ENCODE data around the gene RAPGEFL1.

DNA sequence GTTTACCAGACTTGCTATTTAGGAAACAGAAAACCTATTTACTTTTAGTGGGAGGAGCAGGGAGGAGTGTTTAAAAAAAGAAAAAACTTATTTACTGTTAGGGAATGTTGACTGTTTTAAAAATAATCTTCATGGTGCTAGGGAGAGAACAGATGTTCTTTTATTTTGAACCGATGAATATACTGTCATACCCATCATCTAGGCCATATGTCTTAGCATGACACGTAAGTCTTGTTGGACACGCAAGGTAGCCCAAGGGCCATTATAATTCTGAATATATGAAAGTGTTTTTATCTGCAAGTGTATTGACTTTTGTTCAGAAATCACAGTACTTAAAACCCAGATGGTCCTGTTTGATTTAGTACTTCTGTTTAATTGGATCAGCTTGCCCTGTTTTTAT lies 53.4 kb downstream of the RAPGEFL1 start:
- TF ChIP-seq EZH2phosphoT487 (IDR thresholded peaks at IDR 0.05; ENCODE audit: borderline replicate concordance, low read length): no peak
- no peak for TF ChIP-seq CTCF (conservative IDR thresholded peaks at IDR 0.05; ENCODE audit: low read depth, low read length)
- TF ChIP-seq EZH2 (IDR thresholded peaks at IDR 0.05; ENCODE audit: low read length, unreplicated experiment): no peak

All from PC-3 (cell line).